NOMO-1 treated with DMSO at 0.1 percent for 48 hours (cell line): ENCODE measurements around the gene GNA15.
"Not testable (repeated sequence)": the region's sequence is repeated elsewhere in the genome, so short reads cannot be mapped to it uniquely, and the experiment has no call there.

Experiments used
- DNase-seq: peaks from one replicate; lab custom pipeline; 2025; ENCODE audit not compliant: unreplicated experiment; lab: John Stamatoyannopoulos, UW

GNA15 gene

DNA sequence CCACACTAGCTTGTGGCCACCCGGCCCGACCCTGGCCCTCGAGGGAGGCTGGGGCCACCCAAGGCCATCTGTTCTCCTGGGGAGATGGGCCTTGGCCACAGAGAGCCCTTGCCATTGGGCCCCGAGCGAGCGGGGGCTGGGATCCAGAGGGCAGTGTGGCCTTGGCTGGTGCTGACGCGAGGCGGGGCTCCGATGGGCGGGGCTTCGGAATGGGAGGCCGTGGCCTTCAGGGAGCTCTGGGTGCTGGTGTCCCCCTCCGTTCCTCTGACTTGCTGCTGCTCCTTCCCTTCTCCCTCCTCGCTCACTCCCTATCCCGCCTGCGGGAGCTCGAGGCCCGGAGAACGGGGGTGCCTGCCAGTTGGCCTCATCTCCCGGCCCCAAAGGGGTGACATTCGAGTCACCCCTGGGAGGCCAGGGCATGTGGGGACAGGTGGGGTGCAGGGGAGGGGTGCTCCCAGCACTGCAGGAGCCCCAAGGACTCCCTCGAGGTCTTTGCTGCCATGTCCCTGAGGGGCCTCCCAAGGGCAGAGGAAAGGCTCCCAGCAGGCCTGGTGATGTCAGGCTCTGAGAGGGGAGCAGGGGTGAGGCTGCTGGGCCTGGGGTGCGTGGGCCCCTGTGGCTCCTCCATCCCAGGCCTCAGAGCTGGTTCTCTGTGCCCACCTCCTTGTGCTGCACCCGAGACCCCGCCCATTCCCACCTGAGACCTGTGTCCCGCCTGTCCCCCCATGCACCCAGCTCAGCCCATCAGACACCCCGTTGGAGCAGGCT, 54.1 kb downstream of the GNA15 start:
- no peak for DNase-seq

DNA sequence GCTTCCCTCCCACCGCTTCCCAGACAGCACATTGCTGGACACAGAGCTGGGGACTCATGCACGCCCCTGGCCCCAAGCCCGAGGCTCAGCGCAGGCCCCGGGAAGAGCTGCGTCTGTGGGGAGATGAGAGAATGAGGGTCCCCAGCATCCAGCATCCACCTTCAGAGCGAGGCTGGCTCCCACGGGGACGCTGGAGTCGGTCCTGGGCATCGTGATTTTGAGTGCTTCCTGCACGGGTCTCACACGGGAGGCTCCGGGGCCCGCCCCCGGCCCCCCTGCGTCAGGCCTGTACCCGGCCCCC, 54.6 kb downstream of the GNA15 start:
- no peak for DNase-seq

- no peak for DNase-seq
Measured at GRCh38 chr19:3190921-3191805, 55.3 kb downstream of the GNA15 start.

GRCh38 chr19:3191806-3192104, 55.9 kb downstream of the GNA15 start:
- DNase-seq: not testable (repeated sequence)

DNA sequence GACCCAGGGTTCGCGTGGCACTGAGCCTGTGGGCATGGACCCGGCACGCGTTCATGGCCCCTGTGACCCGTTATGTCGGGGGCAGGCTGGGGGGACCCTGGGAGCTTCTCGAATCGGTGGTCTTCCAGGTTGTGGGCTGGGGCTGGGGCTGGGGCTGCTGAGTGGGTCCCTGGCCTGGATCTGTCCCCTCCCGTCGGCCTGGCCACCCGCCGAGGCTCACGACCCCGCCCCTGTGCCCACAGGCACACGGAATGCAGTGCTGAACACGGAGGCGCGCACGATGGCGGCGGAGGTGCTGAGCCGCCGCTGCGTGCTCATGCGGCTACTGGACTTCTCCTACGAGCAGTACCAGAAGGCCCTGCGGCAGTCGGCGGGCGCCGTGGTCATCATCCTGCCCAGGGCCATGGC, 56.4 kb downstream of the GNA15 start:
- no peak for DNase-seq

DNA sequence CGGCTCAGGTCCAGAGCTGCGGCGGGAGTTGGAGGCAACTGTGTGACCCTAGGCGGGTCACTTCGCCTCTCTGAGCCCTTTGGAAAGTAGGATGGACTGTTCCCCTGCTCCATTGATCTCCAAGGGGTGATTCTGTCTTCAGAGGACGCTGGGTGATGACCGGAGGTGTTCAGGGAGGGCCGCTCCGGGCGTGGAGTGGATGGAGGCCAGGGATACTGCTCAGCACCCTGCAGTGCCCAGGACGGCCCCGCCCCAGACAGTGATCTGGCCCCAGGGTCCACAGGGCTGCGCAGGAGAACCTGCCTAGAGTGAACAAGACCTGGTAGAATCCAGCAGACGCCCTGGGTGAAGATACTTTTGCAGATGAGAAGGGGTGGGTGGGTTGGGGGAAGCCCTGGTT, 56.9 kb downstream of the GNA15 start:
- no peak for DNase-seq

GRCh38 chr19:3193256-3194105, 57.6 kb downstream of the GNA15 start:
- no peak for DNase-seq

DNA sequence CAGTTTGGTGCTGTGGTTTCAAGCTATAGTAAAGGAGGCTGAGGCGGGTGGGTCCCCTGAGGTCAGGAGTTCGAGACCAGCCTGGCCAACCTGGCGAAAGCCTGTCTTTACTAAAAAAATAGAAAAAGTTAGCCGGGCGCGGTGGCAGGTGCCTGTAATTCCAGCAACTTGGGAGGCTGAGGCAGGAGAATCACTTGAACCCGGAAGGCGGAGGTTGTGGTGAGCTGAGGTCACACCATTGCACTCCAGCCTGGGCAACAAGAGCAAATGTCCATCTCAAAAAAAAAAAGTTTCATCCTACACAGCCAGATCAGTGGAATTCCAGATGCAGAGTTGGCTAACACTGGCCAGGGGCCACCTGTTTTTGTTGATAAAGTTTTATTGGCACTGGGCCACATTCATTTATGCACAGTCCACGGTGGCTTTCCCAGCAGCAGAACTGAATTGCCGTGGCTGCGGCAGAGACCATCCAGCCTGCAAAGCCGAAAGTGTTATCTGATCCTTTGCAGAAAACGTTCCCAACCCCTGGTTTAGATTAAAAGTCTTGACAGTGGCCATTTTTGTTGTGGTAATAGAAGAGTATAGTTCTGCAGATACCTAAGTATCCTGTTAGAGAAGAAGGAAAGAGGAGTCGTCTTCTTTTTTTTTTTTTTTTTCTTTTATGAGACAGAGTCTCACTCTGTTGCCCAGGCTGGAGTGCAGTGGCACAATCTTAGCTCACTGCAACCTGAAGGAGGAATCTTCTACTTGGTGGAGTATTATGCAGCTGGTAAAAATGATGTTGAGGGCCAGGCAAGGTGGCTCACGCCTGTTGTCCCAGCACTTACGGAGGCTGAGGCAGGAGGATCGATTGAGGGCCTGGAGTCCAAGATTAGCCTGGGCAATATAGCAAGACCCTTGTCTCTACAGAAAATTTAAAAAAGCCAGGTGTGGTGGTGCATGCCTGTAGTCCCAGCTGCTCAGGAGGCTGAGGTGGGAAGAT, 58.6 kb downstream of the GNA15 start:
- DNase-seq: no peak

DNA sequence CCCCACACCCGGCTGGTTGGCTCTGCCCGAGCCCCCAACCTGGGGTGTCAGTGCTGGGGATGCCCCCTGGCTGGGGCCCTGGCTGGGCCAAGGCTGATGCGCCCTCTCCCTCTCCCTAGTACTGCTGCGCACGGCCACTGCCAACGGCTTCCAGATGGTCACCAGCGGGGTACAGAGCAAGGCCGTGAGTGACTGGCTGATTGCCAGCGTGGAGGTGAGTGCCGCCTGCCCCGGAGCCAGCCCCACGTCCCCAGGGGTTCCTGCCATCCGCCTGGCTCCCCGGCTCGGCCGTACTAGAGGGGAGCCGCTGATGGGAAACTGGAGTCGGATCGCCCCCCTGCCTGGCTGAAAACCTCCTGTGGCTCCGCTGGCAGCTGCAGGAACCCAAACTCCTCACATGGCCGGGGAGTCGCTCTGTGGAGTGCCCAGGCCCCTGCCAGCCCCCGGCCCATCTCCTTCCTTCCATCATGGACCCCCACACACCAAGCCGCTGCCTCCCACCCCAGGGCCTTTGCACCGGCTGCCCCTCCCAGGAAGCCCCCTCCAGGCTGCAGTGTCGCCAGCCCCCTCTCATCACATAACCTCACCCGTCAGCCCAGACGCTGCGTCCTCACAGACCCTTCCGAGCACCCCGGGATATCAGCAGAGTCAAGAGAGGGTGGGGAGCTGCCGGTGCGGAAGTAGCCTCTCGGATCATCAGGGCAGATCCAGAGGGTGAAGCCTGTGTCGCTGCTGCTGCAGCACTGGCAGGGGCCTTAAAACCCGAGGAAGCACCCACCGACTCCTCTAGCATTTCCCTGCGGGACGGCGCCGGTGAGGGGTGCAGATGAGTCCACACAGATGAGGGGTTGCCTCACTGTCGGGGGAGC, 60.5 kb downstream of the GNA15 start:
- DNase-seq: no peak

DNA sequence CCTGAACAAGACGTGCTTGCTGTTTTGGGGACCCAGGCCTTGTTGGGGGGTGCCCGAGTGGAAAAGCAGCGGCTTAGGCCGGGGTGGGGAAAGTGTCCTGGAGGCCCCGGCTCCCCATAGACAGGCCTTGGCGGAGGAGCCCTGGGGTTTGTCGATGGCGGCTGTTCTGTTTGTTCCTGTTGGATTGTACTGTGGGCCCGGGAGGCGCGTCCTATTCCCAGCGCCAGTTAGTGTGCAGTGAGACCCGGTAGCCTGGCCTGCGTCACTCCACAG, 61.0 kb downstream of the GNA15 start:
- no peak for DNase-seq

DNA sequence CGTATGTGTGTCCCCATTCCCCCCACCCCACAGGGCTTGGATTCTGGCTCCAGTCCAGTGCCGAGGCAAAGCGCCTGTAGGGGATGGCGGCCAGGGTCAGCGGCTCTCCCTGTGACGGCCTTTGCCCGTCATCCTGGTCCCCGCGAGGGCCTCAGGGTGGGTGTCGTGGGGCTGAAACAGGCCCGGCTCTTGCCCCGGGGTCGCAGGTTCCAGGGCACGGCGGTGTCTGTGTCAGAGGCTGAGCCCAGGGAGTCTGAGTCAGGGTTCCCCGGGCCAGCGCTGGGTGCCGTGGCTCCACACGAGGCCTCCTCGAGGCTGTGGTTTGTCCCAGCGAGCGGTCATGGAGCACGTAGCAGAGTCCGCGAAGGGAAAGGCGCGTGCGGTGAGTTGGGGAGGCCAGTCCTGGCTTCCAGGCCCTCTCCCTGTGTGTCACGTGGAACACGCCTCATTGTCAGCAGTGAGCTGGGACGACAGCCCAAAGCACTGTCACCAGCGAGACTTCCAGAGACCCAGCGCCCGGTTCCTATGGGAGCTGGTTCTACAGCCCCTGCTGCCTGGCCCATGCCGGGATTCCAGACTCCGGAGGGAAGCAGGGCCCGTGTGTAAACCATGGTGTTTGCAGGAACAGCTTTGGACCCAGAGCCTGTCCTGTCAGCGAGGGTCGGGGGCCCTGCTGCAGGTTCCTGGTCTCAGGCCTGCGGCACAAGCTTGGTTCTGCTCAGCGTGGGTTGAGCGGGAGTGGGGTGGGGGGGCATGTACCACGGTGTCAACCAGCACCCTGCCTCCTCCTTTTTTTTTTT, 63.3 kb downstream of the GNA15 start:
- DNase-seq: no peak

DNA sequence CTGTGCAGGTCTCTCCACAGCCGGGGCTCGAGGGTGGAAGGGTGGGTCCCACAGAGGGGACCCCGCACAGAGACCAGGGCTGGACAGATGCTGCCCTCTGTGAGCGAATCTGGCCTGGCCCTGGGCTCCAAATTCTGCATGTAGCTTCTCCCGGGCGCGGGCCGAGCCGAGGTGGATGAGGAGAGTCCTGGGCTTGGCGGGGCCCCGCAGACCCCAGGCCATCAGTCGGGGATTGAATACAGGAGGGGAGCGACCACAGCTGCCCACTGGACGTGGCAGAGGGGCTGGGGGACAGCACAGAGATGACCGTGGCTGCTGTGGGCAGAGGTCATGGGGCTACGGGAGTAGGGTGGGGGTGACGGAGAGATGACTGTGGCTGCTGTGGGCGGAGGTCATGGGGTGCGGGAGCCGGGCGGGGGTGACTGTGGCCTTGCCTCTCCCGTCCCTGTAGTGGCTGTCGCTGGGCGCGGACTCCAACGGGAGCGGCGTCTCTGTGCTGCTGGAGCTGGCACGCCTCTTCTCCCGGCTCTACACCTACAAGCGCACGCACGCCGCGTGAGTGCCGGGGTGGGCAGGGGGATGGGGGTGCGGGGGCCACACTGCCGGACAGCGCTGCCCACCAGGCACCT, 65.4 kb downstream of the GNA15 start:
- no peak for DNase-seq

DNA sequence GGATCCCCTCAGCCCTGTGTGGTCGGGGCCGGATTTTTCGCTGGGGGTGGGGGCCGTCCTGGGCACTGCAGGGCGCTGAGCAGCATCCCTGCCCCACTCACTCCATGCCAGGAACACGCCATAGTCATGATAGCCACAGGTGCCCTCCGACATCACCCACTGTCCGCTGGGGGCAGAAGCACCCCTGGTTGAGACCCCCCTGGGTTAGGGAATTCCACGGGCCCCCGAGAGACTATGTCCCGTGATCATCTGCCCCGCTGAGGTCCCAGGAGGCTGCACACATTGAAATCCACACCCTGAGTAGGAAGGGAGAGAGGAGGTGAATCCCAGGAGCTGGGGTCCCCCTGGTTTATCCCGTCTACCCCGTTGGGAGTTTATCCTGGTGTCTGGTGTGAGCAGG, 66.1 kb downstream of the GNA15 start:
- no peak for DNase-seq

DNA sequence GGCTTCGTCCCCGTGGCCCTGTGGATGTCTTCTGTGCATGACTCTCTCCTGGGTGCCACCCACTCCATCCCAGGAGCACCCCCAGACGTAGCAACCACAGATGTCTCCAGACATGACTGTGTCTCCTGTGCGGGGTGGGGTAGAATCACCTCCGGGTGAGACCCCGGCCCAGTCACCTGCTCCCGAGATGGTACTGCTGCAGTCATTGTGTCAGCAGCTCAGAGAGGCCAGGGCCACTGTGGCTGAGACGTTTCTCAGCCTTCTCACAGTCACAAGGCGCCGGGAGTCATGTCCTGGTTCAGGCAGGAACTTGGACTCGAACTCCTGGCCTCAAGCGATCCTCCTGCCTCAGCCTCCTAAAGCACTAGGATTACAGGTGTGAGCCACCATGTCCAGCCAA, 66.5 kb downstream of the GNA15 start:
- DNase-seq: no peak

DNA sequence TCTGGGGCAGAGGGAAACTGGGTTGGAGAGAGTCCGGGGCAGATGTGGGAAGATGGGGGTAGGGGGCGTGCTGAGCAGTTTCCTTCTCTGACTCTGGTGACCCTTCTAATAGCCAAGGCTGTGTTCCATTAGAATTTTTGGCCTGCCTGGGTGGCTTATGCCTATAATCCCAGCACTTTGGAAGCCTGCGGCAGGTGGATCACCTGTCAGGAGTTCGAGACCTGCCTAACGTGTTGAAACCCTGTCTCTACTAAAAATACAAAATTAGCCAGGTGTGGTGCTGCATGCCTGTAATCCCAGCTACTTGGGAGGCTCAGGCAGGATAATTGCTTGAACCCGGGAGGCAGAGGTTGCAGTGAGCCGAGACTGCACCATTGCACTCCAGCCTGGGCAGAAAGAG, 67.1 kb downstream of the GNA15 start:
- not testable (repeated sequence) for DNase-seq

DNA sequence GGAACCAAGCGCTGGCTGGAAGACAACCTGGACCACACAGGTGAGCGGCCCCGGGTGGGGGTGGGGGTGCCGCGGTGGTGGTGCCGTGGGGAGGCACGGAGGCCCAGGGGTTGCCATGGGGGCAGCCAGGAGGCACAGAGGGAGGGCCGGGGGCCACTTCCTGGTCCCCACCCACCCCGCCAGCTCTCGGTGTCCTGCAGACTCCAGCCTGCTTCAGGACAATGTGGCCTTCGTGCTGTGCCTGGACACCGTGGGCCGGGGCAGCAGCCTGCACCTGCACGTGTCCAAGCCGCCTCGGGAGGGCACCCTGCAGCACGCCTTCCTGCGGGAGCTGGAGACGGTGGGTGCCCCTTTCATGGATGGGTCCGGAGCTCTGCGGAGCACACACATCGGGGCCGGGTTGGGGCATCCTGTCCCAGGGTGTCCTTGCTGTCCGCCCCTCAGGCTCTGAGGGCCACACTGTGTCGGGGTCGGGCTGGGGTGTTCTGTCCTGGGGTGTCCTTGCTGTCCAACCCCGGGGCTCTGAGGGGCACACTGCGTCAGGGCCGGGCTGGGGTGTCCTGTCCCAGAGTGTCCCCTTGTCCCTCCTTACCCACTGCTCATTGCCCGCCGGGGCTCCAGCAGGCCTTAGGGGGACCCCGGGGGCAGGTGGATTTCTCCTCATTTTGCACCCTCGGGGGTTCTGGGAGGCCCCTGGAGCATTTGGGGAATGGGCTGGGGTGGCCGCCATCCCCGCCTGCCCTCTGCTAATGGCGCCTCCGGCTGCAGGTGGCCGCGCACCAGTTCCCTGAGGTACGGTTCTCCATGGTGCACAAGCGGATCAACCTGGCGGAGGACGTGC, 68.2 kb downstream of the GNA15 start:
- no peak for DNase-seq

GRCh38 chr19:3204646-3205275, 68.9 kb downstream of the GNA15 start:
- DNase-seq: no peak
